ENCODE results near the gene KCMF1.

The KCMF1 gene

DNA sequence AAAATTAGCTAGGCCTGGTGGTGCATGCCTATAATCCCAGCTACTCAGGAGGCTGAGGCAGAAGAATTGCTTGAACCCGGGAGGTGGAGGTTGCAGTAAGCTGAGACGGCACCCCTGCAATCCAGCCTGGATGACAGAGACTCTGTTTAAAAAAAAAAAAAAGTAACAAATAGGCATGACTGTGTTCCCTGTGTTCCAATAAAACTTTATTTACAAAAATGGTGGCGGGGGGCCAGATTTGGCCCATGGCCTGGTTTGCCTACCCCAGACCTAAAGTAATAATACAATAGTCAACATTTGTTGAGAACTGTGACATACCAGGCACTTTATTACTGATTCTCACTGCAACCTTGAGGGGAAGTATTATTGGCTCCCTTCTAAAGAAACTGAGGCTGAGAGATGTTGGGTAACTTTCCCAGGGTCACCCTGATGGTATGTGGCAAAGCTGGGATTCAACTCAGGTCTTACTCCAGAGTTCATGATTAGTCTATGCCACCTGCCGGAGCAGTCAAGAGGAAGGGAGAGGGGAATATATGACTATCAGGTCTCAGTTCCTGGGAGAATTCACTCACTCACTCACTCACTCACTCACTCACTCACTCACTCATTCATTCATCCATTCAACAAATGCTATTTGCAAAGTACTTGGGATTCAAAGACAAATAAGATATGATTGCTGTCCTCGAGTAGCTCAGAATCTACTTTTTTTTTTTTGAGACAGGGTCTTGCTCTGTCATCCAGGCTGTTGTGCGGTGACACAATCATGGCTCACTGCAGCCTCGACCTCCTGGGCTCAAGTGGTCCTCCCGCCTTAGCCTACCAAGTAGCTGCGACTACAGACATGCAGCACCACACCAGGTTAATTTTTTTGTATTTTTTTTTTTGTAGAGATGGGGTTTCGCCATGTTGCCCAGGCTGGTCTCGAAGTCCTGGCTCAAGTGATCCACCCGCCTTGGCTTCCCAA is 14.3 kb upstream of the KCMF1 start:
- DNase-seq, result no peak

DNA sequence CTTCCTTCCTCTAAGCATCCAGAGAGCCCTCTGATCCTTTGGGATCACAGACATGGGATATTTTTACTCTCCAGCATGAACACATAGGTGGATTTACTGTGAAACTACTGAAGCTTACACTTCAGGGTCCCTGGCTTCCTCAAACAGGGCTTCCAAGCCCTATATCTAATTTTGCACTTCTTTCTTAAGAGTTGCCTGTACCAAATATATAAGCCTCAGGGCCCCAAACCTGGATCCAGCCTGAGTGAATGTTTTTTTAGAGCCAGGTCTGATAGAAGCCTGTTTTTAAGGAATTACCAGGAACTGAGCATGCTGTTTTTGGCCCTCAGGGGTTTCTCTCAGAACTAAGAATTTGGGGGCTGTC is 13.2 kb upstream of the KCMF1 start:
- DNase-seq, result no peak

GRCh38 chr2:84958135-84959059 is 12.6 kb upstream of the KCMF1 start:
- peak; percentile 55 for DNase-seq

- no peak for DNase-seq
Observed at GRCh38 chr2:84959095-84959565, 11.8 kb upstream of the KCMF1 start.

- no peak for DNase-seq
Observed at GRCh38 chr2:84959566-84960506, 11.1 kb upstream of the KCMF1 start.

DNA sequence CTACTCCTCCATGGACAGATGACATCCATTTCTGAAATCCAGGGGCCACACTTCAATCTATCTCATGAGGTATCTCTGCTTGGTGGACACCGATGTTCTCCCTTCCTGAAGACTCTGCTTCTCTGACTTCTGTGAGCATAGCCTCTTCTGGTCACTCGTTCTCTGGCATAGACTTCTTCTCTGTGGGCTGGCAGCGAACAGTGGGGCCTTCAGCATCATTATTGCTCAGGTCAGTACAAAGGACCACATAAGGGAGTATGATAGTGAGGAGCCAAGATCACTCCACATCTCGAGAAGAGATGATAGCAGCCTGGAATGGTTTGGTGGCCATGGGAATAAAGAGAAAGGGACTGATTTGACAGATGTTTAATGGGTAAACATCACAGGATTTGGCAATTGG is 8.0 kb upstream of the KCMF1 start:
- no peak for DNase-seq

DNA sequence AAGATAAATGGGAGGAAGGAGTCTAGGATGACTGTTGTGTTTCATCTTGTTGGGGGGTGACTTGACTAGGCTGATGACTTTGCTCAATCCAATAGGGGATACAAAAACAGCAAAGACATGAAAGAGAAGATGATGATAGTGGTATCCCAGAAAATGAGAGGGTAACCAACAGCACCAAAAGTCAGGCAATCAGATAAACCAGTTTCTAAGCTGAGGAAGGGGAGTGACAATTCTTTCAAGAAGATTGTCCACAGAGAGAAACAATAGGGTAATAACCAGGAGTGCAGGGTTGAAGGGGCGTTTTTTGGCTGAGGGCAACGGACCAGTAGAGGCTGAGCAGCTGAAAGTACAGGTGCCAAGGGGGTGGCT is 7.7 kb upstream of the KCMF1 start:
- DNase-seq, result no peak

DNA sequence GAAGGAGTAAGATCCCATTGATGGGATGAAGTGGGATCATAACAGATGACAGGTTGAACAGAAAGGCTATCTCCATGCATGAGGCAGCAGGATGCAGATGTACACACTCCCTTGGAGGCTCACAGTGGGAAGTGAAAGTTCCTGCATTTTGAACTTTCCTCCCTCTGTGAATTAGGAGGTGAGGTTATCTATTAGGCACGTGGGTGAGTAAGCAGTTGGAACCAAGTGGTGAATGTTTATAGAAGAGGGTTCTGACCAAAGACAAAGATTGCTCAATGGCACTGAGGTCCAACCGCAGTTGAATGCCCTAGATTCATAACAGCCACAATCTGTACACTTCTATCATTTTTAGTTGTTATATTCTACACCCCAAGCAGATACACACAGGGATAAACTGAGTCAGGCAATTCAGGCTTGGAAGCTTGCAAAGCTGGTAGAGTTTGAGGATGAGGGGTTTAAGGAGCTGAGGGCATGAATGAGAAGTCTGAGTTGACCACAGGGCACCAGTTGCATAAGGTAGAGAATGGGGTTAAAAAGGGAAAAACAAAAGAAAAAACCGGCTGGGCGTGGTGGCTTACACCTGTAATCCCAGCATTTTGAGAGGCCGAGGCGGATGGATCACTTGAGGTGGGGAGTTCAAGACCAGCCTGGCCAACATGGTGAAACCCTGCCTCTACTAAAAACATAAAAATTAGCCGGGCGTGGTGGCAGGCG is 7.1 kb upstream of the KCMF1 start:
- no peak for DNase-seq

DNA sequence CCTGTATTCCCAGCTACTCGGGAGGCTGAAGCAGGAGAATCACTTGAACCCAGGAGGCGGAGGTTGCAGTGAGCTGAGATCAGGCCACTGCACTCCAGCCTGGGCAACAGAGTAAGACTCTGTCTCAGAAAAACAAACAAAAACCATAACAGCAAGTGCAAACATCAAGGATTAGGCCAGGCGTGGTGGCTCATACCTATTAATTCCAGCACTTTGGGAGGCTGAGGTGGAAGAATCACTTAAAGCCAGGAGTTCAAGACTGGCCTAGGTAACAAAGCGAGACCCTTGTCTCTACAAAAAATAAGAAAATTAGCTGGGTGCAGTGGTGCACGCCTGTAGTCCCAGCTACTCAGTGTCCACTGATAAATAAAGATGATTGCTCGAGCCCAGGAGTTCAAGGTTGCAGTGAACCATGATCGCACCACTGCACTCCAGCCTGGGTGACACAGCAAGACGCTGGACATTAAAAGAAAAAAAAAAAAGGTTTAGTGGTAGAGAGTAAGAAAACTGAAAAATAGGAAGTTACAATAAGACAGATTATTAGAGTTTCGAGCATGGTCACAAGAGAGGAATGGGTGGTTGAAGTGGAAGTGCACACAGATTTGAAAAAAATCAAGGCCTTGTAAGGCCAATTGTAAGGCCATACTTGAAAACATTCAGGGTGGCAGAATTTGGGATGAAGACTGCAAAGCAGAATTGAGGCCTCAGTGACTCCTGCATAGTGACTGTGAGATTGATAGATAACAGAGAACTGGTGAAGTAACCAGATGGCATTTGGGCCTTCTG is 6.4 kb upstream of the KCMF1 start:
- no peak for DNase-seq

DNA sequence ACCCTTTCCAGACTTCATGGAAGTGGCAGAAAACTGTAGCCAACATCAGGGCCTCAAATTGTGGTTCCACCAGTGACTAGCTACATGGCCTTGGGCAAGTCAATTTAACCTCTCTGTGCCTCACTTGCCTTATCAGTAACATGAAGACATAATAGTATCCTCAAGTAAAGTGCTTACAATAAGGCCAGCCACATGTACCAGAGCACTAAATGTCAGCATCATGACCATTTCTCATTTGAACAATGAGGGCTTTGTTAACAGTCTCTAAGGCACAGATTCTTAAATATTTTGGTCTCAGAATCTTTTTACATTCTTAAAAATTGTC is 5.8 kb upstream of the KCMF1 start:
- DNase-seq, result no peak

GRCh38 chr2:84965827-84966226 is 5.1 kb upstream of the KCMF1 start:
- DNase-seq, result no peak

DNA sequence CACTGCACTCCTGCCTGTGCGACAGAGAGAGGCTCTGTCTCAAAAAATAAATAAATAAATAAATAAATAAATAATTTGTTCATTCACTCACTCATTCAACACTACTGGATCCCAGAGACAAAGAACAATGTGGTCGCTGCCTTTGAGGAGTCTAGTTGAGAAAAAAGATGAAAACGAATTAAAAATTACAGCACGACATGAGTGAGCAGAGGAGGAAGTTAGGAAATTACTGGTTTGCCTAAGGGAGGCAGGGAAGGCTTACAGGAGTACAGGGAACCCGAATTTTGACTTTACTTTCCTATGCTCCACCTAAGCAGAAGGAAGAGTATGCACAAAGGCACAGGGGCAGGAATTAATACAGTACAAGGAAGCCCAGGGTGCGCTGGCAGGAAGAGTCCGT is 4.2 kb upstream of the KCMF1 start:
- no peak for DNase-seq

DNA sequence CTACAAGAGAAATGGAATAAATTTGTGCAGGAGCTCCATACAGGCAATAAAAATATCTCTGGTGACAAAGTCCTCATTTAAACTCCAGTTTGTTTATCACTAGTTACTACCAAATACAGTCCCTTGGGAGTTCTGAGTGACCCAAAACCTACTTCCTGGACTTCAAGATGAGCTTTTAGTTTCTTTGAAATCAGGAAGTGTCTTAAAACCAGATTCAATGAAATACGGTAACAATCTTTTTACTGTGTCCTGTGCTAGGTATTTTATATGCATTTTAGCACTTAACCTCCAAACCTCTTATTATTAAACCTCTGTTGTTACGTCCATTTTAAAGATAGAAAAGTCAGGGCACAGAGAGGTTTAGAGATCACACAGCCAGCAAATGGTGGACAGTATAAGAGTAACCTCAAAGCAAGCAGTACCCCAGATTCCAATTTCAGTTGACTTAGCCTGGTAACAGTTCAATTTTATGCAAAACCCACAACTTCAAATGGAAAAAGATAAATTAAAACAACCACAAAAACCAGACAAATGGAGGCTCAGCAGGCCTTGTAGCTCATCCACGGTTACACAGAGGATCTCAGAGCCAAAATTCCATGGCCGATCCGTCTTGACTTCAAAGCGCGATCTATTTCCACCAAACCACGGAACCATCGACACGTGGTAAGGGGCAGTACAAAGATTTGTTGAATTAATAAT is 1.3 kb upstream of the KCMF1 start:
- peak; percentile 37 for DNase-seq

- DNase-seq, result peak; percentile 77
Observed at GRCh38 chr2:84970210-84970867, 622 bp upstream of the KCMF1 start.

DNA sequence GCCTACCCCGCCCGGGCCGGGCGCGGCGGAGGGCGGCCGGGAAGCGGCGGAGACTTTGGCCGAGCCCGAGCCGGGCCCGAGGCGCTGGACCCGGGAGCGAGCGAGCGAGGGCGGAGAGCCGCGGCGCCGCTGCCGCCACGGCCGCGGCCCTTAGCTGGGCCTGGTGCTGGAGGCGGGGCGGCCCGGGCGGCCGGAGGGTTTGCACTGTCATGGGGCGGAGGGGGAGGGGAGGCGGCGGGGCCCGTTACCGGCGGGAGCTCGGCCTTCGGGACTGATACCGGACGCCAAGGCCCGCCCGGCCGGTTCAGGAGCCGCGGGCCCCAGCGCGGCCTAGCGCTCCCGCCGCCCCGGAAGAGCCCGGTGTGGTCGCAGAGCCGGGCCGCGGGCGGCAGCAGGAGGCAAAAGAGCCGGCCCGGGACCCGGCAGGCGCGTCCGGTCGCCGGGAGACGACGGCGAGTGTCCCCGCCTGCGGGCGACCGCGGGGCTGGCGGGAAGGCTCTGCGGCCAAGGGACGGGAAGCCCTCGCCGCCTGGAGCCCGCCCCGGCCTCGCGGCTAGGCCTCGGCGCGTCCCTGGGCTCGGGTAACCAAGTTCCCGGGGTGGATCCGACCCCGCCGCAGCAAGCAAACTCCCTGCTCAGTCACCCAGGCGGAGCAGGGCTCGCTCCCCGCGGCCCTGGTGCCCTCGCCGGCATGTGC is 697 bp downstream of the KCMF1 start:
- DNase-seq, result peak; percentile 67

DNA sequence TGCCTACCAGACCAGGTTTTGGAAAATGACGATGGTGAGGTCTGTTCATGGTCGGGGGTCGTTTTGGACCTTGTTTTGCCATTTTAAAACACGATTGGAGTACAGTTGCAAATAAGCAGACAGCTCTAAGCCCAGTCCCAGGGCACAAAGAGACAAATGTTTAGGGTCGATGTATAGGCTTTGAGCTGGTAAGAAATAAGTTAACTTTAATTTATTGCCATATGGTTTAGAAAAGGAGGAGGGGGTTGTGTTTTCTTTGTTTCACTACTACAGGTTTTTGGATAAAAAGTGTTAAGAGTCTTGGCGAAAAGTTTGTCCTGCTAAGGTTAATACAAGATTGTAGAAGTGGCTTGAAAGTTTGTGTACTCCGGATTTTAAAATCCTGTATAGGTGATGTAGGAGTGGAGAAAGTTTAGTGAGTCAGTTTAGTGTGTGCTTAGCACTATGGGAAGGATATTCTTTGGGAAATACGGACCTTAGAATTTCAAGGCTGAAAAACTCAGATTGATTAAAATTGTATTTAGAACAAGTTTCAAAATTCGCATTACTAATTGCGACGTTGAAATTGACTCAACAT is 1.3 kb downstream of the KCMF1 start:
- no peak for DNase-seq

GRCh38 chr2:84972932-84973331 is 2.0 kb downstream of the KCMF1 start:
- DNase-seq, result no peak

GRCh38 chr2:84980263-84980983 is 9.5 kb downstream of the KCMF1 start:
- DNase-seq, result no peak

Measured in femur (tissue), 1 donor.